Activated CD8-positive, alpha-beta memory T cell treated with anti-CD3 and anti-CD28 coated beads, Interleukin-2, amount 50 U/mL, for 4 hours (primary cell): Measurements from ENCODE around the gene IL4R.
A peak's percentile ranks its signal among the peaks of the same experiment; 100 is the strongest.

Experiments used
- DNase-seq: peaks from one replicate; pipeline ENCODE4 v3.0.0-alpha.2; 2020

IL4R gene

GRCh38 chr16:27363246-27363632 is 49.5 kb downstream of the IL4R start:
- no peak for DNase-seq

GRCh38 chr16:27363797-27364196 is 50.0 kb downstream of the IL4R start:
- no peak for DNase-seq

- DNase-seq: no peak
Measured at GRCh38 chr16:27364493-27365141, 50.8 kb downstream of the IL4R start.

- no peak for DNase-seq
Measured at GRCh38 chr16:27365142-27366089, 51.6 kb downstream of the IL4R start.

GRCh38 chr16:27366687-27367460 is 53.1 kb downstream of the IL4R start:
- peak; percentile 62 for DNase-seq

- DNase-seq: peak; percentile 92
Measured at GRCh38 chr16:27367461-27368357, 53.9 kb downstream of the IL4R start.

GRCh38 chr16:27368358-27368722 is 54.6 kb downstream of the IL4R start:
- no peak for DNase-seq

GRCh38 chr16:27369806-27370205 is 56.0 kb downstream of the IL4R start:
- no peak for DNase-seq

- DNase-seq: no peak
Measured at GRCh38 chr16:27370318-27370717, 56.5 kb downstream of the IL4R start.

GRCh38 chr16:27373312-27373711 is 59.5 kb downstream of the IL4R start:
- no peak for DNase-seq

- no peak for DNase-seq
Measured at GRCh38 chr16:27374221-27374803, 60.5 kb downstream of the IL4R start.

GRCh38 chr16:27374804-27375425 is 61.1 kb downstream of the IL4R start:
- peak; percentile 60 for DNase-seq

- DNase-seq: no peak
Measured at GRCh38 chr16:27377666-27378485, 64.1 kb downstream of the IL4R start.

GRCh38 chr16:27378871-27379481 is 65.2 kb downstream of the IL4R start:
- no peak for DNase-seq

GRCh38 chr16:27379919-27380318 is 66.1 kb downstream of the IL4R start:
- no peak for DNase-seq

- no peak for DNase-seq
Measured at GRCh38 chr16:27381236-27381635, 67.5 kb downstream of the IL4R start.

GRCh38 chr16:27381974-27382855 is 68.4 kb downstream of the IL4R start:
- no peak for DNase-seq

- no peak for DNase-seq
Measured at GRCh38 chr16:27383556-27384243, 69.9 kb downstream of the IL4R start.
